PC-9 (cell line): Measurements from ENCODE around the gene AKNAD1. TPM values are rescaled to one million over a fixed set of nuclear protein-coding genes. Genes with fewer than 3 reads are reported as not detected.

Experiments used
- BruUV-seq: library from RNA; stranded (reverse); fragments of 400-500 nt; replicated peaks from 2 replicates; lab custom pipeline; 2021; lab: Mats Ljungman, UMichigan
- CTCF ChIA-PET: fragments of 300-600 bp; sonication (Branson Sonifier 250); formaldehyde crosslinking; loops from one replicate; lab custom pipeline; 2022; ENCODE audit warnings: antibody characterized with exemption; lab: Charles Lee
- POLR2A ChIA-PET: fragments of 300-600 bp; sonication (Branson Sonifier 250); formaldehyde crosslinking; loops from one replicate; lab custom pipeline; 2022; ENCODE audit warnings: antibody characterized with exemption; ENCODE audit not compliant: unreplicated experiment; lab: Charles Lee
- DNase-seq, 2 experiments: peaks; one replicate each; pipeline versions ENCODE4 v3.0.0 to v3.0.0-alpha.2; 2015 to 2022; ENCODE audit warnings: mixed read lengths in 1 of 2
- H2AFZ ChIP-seq: fragments of 200-600 bp; sonication (generic); 2 replicates; pipeline ENCODE4 v1.8.1; 2017; ENCODE audit warnings: antibody characterized with exemption
- H3F3A ChIP-seq: fragments of 200-600 bp; sonication (generic); 2 replicates; pipeline ENCODE4 v1.8.1; 2017; ENCODE audit warnings: antibody characterized with exemption, mild to moderate bottlenecking, low read depth; ENCODE audit not compliant: insufficient read depth
- H3K27ac ChIP-seq: fragments of 200-600 bp; sonication (generic); 2 replicates; pipeline ENCODE4 v1.6.1; 2016; ENCODE audit warnings: mixed run types
- H3K27me3 ChIP-seq: fragments of 200-600 bp; sonication (generic); 2 replicates; pipeline ENCODE4 v1.6.1; 2016; ENCODE audit warnings: low read depth, mixed run types; ENCODE audit not compliant: insufficient read depth
- H3K36me3 ChIP-seq: fragments of 200-600 bp; sonication (generic); 2 replicates; pipeline ENCODE4 v1.6.1; 2016; ENCODE audit warnings: low read depth, mixed run types
- H3K4me1 ChIP-seq: fragments of 200-600 bp; sonication (generic); replicated peaks from 2 replicates; pipeline ENCODE4 v1.6.1; 2016; ENCODE audit warnings: mixed run types; ENCODE audit not compliant: insufficient read depth
- H3K4me2 ChIP-seq: fragments of 200-600 bp; sonication (generic); 2 replicates; pipeline ENCODE4 v1.6.1; 2017; ENCODE audit warnings: mixed run types
- H3K4me3 ChIP-seq: fragments of 200-600 bp; sonication (generic); 2 replicates; pipeline ENCODE4 v1.6.1; 2016; ENCODE audit warnings: mixed run types
- H3K79me2 ChIP-seq: fragments of 200-600 bp; sonication (generic); 2 replicates; pipeline ENCODE4 v1.6.1; 2017; ENCODE audit warnings: low read depth, mixed run types
- H3K9me2 ChIP-seq: fragments of 200-600 bp; sonication (generic); 2 replicates; pipeline ENCODE4 v1.8.1; 2017; ENCODE audit warnings: mild to moderate bottlenecking; ENCODE audit not compliant: insufficient read depth
- H3K9me3 ChIP-seq: fragments of 200-600 bp; sonication (generic); 2 replicates; pipeline ENCODE4 v1.8.1; 2016; ENCODE audit warnings: low read depth; ENCODE audit not compliant: insufficient read depth
- H4K20me1 ChIP-seq: fragments of 200-600 bp; sonication (generic); 2 replicates; pipeline ENCODE4 v1.8.1; 2017; ENCODE audit not compliant: insufficient read depth
- CTCF ChIP-seq: fragments of 200-600 bp; sonication (generic); conservative IDR thresholded peaks from 2 replicates; pipeline ENCODE4 v1.6.1; 2017; ENCODE audit warnings: mixed run types, antibody characterized with exemption, mild to moderate bottlenecking, moderate library complexity
- EZH2 ChIP-seq: fragments of 200-600 bp; sonication (generic); IDR thresholded peaks from 2 replicates; pipeline ENCODE4 v1.8.0; 2017; ENCODE audit warnings: antibody characterized with exemption, low read depth
- intact Hi-C: fragments of 100-400 bp; cut with micrococcal nuclease; formaldehyde crosslinking; loops from one replicate; pipeline ENCODE4 v1.10.0; 2022; ENCODE audit not compliant: unreplicated experiment
- total RNA-seq: library from RNA; stranded (reverse); gene quantifications from 2 replicates; pipeline ENCODE4 v1.2.3, GENCODE V29; 2021

The AKNAD1 gene
- total RNA-seq, 1 experiment from 2014 or later, result not detected

- Histone ChIP-seq H3K36me3 (peaks cover 61% of the 10 kb centered on the region), H3K79me2 (no peaks in the 10 kb centered on the region), H3K4me3 (no peak overlapping the region), H3K9me3 (peaks cover 19% of the 10 kb centered on the region), H3K27ac (no peak overlapping the region), H3F3A (no peaks in the 10 kb centered on the region), H3K4me1 (no peaks in the 10 kb centered on the region), H3K27me3 (no peaks in the 10 kb centered on the region), H2AFZ (no peak overlapping the region), H4K20me1 (no peaks in the 10 kb centered on the region), H3K4me2 (no peak overlapping the region), H3K9me2 (no peaks in the 10 kb centered on the region; the same call in 1 of the 2 replicates)
- ChIA-PET CTCF (no interaction called here), POLR2A (no interaction called here)
- DNase-seq, result no peak
- BruUV-seq, result no TSS peak
- intact Hi-C loops, result no loop called here
- TF ChIP-seq EZH2 (no peak), CTCF (no peak)
Measured at GRCh38 chr1:108780937-108781574, 75.8 kb downstream of the AKNAD1 start.

- no peak overlapping the region for H3K4me3 ChIP-seq
- H3K27me3 ChIP-seq, result no peaks in the 10 kb centered on the region
- no TSS peak for BruUV-seq
- no peaks in the 10 kb centered on the region for H3K79me2 ChIP-seq
- no peaks in the 10 kb centered on the region; the same call in 1 of the 2 replicates for H3K9me2 ChIP-seq
- CTCF ChIA-PET, result no interaction called here
- intact Hi-C loops, result no loop called here
- H3K36me3 ChIP-seq, result peaks cover 46% of the 10 kb centered on the region
- no peaks in the 10 kb centered on the region for H3K4me1 ChIP-seq
- TF ChIP-seq CTCF, result no peak
- TF ChIP-seq EZH2, result no peak
- H3K27ac ChIP-seq, result no peak overlapping the region
- DNase-seq, result no peak
- no peak overlapping the region for H3K4me2 ChIP-seq
- H3F3A ChIP-seq, result no peaks in the 10 kb centered on the region
- POLR2A ChIA-PET, result no interaction called here
- H3K9me3 ChIP-seq, result peaks cover 3% of the 10 kb centered on the region; the same call in 1 of the 2 replicates
- H4K20me1 ChIP-seq, result no peaks in the 10 kb centered on the region
- H2AFZ ChIP-seq, result no peak overlapping the region
Measured at GRCh38 chr1:108779455-108779854, 77.4 kb downstream of the AKNAD1 start.

- no peak for DNase-seq
- Histone ChIP-seq H3F3A (no peaks in the 10 kb centered on the region), H3K36me3 (peaks cover 45% of the 10 kb centered on the region), H3K9me2 (no peaks in the 10 kb centered on the region), H3K4me3 (no peak overlapping the region), H3K27me3 (no peaks in the 10 kb centered on the region), H3K27ac (no peak overlapping the region), H4K20me1 (no peaks in the 10 kb centered on the region), H3K9me3 (no peaks in the 10 kb centered on the region), H3K79me2 (no peaks in the 10 kb centered on the region), H3K4me1 (no peaks in the 10 kb centered on the region), H2AFZ (no peak overlapping the region), H3K4me2 (no peak overlapping the region)
- no peak for TF ChIP-seq CTCF
- TF ChIP-seq EZH2, result no peak
- intact Hi-C loops, result no loop called here
- POLR2A ChIA-PET, result no interaction called here
- CTCF ChIA-PET, result no interaction called here
- no TSS peak for BruUV-seq
Measured at GRCh38 chr1:108777839-108778238, 79.1 kb downstream of the AKNAD1 start.
